Kidney epithelial cell (primary cell): ENCODE data around the gene CCR5AS. TPM values are rescaled to one million over a fixed set of nuclear protein-coding genes. Genes with fewer than 3 reads are reported as not detected.

Experiments used
- DNase-seq: peaks from one replicate; pipeline ENCODE4 v3.0.0-alpha.2; 2010; ENCODE audit warnings: low read depth
- H3K27me3 ChIP-seq: 2 replicates; pipeline ENCODE4 v1.6.0; 2011; ENCODE audit warnings: low read length; ENCODE audit not compliant: control insufficient read depth, insufficient read depth
- H3K36me3 ChIP-seq: 2 replicates; pipeline ENCODE4 v1.5.1; 2011; ENCODE audit warnings: low read length; ENCODE audit not compliant: control insufficient read depth, insufficient read depth
- H3K4me3 ChIP-seq: 2 replicates; pipeline ENCODE4 v1.5.1; 2011; ENCODE audit warnings: low read depth, mild to moderate bottlenecking, control low read depth, low read length
- total RNA-seq: library from RNA; depleted of rRNA; stranded (reverse); fragments of >200 nt; gene quantifications from 2 replicates; pipeline ENCODE4 v1.2.3, GENCODE V29; 2015
- TF ChIP-seq, protein P1 (sequence below): IDR thresholded peaks from 2 replicates; pipeline ENCODE4 v1.5.1; 2011; ENCODE audit warnings: mild to moderate bottlenecking, moderate library complexity, low read length, control low read depth, inconsistent platforms; ENCODE audit not compliant: insufficient read depth, poor library complexity, severe bottlenecking

The CCR5AS gene

DNA sequence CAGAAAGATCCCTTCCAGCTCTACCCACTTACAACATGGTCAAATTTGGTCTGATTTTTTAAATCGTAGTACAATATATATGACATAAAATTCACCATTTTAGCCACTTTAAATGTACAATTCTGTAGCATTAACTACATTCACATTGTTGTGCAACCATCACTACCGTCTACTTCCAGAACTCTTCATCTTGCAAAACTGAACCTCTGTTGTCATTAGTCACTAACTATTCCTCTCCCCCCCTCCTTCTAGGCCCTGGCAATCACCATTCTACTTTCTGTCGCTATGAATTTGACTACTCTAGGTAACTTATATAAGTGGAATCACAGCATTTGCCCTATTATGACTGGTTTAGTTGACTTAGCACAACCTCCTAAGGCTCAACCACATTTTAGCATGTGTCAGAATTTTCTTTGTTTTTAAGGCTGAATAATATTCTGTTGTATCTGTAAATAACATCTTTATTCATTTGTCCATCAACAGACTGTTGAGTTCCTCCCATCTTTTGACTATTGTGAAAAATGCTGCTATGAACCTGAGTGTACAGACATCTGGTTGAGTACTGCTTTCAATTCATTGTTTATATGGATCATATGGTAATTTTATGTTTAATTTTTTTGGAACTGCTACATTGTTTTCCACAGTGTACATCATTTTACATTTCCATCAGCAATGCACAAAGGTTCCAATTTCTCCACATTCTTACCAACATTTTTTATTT lies 88.5 kb downstream of the CCR5AS start:
- Histone ChIP-seq H3K27me3 (no peaks in the 10 kb centered on the region), H3K36me3 (no peaks in the 10 kb centered on the region), H3K4me3 (no peak overlapping the region)
- no peak for DNase-seq
- TF ChIP-seq, protein P1, sequence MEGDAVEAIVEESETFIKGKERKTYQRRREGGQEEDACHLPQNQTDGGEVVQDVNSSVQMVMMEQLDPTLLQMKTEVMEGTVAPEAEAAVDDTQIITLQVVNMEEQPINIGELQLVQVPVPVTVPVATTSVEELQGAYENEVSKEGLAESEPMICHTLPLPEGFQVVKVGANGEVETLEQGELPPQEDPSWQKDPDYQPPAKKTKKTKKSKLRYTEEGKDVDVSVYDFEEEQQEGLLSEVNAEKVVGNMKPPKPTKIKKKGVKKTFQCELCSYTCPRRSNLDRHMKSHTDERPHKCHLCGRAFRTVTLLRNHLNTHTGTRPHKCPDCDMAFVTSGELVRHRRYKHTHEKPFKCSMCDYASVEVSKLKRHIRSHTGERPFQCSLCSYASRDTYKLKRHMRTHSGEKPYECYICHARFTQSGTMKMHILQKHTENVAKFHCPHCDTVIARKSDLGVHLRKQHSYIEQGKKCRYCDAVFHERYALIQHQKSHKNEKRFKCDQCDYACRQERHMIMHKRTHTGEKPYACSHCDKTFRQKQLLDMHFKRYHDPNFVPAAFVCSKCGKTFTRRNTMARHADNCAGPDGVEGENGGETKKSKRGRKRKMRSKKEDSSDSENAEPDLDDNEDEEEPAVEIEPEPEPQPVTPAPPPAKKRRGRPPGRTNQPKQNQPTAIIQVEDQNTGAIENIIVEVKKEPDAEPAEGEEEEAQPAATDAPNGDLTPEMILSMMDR, result no peak

DNA sequence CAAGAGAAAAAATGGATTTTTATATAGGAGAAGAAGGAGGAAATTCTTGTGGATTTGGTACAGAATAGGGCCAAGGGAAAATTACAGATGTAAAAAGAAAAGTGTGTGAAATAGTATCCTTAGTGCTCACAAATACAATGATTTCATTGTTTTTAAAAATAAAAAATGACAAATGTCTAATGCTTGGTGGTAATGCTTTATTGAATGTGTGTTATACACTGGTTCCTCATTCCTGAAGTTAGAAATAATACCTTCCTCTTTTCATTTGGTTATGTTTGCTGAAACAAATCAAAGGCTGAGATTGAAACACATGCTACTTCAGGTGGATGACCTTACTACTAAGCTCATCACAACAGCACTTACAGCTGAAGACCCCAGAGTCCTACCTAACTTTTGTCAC lies 90.7 kb downstream of the CCR5AS start:
- Histone ChIP-seq H3K36me3 (no peaks in the 10 kb centered on the region), H3K27me3 (no peaks in the 10 kb centered on the region), H3K4me3 (no peak overlapping the region)
- no peak for DNase-seq
- TF ChIP-seq, protein P1, result no peak

DNA sequence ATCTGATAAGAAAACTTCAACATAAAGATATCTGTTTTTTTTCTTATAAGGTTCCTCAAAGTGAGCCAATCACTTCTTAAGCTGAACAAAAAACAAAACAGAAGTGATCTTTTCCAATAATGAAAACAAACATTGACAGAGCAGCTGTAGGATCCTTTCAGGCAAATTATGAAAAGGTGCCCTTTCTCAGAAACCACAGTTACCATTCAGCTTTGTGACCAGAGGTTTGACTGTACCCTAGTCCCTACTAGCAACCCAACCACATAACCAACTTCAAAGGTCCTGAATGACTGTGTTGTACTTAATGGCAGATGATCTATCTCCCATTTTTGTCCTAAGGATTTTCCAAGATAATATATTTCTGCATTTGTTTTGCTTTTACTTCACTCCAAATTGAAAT lies 92.3 kb downstream of the CCR5AS start:
- TF ChIP-seq, protein P1, result no peak

More for the DNA sequence above, 92.3 kb downstream of the CCR5AS start:
- no peak for DNase-seq
- Histone ChIP-seq H3K36me3 (no peaks in the 10 kb centered on the region), H3K4me3 (no peak overlapping the region), H3K27me3 (no peaks in the 10 kb centered on the region)

Other genes with a start within 250 kb of the CCR5AS start
- gene CCR1, start 198.8 kb downstream of the CCR5AS start, total RNA-seq, result 0.07 TPM in 1 of 2 replicates, not detected in the other
- not detected in 2 replicates for gene CCR3, start 164.6 kb downstream of the CCR5AS start, total RNA-seq
- not detected in 2 replicates for gene CCR2, start 53.0 kb downstream of the CCR5AS start, total RNA-seq
- not detected in 2 replicates for gene CCR5, start 36.1 kb downstream of the CCR5AS start, total RNA-seq
- gene CCRL2, start 193 bp upstream of the CCR5AS start, total RNA-seq, result 0.29 and 0.48 TPM in 2 replicates
- gene LTF, start 57.8 kb upstream of the CCR5AS start, total RNA-seq, result not detected in 2 replicates
- gene RTP3, start 90.9 kb upstream of the CCR5AS start, total RNA-seq, result not detected in 2 replicates
- gene LRRC2, start 159.2 kb upstream of the CCR5AS start, total RNA-seq, result 0.29 TPM in 1 of 2 replicates, not detected in the other
- gene FAM240A, start 205.5 kb upstream of the CCR5AS start, total RNA-seq, result not detected in 2 replicates